ENCODE results near the gene PRKD2. TPM values are rescaled to one million over a fixed set of nuclear protein-coding genes. Genes with fewer than 3 reads are reported as not detected.
"Not testable (repeated sequence)": the region's sequence is repeated elsewhere in the genome, so short reads cannot be mapped to it uniquely, and the experiment has no call there.

The PRKD2 gene
- 10 to 100 TPM; 52.5 to 70.5 (median 62.9) TPM for total RNA-seq
- long read RNA-seq, donor 1, transcript PRKD2-201 (18 exons, 3,070 nt): minor isoform, 8 of 50 reads
- long read RNA-seq, donor 1, transcript PRKD2-214 (17 exons, 2,923 nt): major isoform, 9 of 50 reads
- long read RNA-seq, donor 1, partial matches to known transcripts: 20 of 50 reads
- long read RNA-seq, donor 1, other reads (novel, unspliced or antisense): 8 of 50 reads
- long read RNA-seq, donor 2, partial matches to known transcripts: 3 of 9 reads
- long read RNA-seq, donor 2, other reads (novel, unspliced or antisense): 1 of 9 reads

DNA sequence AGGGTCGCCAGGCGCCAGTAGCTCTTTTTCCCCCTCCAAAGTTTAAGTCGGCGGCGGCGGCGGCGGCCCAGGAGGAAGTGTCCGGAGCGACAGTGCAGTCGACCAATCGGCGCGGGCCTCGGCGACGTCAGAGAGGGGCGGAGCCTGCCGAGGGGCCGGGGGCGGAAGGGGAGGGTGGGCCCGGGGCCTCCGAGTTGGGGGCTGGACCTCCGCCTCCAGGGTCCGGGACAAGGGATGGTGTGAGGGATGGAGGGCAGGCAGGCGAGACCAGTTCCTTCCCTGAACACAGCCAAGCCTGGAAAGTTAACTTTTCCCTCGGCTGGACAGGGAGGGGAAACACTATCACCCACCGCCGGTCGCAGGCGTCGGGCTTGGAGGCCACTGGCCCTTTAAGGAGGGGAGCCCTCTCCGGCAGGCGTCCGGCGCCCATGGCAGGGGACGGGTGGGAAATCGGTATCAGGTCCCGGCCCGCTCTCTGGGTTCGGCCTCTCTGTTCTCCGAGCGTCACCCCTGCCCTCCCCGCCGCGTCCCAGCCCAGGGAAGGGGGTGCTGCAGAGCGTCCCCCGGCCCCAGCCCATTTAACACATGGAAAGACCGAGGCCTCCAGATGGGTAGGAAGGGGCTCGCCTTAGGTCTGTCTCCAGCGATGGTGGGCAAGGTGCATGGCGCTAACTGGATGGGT is at the start of gene PRKD2:
PRKD2 (minus strand) TSS at position 81 of the 682 bp plus-strand sequence. CDS start 744 bp downstream, outside the sequence.
- TF ChIP-seq, protein P1, sequence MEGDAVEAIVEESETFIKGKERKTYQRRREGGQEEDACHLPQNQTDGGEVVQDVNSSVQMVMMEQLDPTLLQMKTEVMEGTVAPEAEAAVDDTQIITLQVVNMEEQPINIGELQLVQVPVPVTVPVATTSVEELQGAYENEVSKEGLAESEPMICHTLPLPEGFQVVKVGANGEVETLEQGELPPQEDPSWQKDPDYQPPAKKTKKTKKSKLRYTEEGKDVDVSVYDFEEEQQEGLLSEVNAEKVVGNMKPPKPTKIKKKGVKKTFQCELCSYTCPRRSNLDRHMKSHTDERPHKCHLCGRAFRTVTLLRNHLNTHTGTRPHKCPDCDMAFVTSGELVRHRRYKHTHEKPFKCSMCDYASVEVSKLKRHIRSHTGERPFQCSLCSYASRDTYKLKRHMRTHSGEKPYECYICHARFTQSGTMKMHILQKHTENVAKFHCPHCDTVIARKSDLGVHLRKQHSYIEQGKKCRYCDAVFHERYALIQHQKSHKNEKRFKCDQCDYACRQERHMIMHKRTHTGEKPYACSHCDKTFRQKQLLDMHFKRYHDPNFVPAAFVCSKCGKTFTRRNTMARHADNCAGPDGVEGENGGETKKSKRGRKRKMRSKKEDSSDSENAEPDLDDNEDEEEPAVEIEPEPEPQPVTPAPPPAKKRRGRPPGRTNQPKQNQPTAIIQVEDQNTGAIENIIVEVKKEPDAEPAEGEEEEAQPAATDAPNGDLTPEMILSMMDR (IDR thresholded peaks at IDR 0.05): no peak
- intact Hi-C loops (cut with DNase I, micrococcal nuclease): no loop called here
- ATAC-seq (peak; percentile 79), DNase-seq (peak; percentile 93 to 96 (median 95))
- H3K4me3 ChIP-seq: peak within 1 kb of the TSS; percentile 84
- H3K4me1 ChIP-seq (ENCODE audit: low read depth): peaks cover 32% of the 10 kb centered on the region
- H3K36me3 ChIP-seq (ENCODE audit: low read depth): peaks cover 2% of the 10 kb centered on the region
- H3K9me3 ChIP-seq: no peaks in the 10 kb centered on the region

DNA sequence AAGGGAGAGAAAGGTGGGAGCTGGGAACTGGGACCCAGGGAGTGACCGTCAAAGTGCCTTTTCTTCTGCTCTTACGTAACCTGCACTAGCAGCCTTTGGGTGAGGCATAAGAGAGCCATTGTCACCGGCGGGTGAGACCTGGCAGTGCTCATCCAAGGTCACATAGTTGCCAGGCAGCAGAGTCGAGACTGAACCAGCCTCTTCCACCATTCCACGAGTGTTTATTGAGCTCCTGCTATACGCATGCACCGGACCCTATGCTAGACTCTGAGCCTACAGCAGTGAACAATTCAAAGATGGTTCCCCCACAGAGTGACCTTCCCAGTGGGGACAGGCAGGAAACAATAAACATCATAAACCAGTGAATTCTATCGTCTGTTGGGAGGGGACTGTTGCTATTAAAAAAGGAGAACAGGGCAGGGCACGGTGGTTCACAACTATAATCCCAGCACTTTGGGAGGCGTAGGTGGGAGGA is 47.9 kb upstream of the PRKD2 start:
- TF ChIP-seq, protein P1 (IDR thresholded peaks at IDR 0.05): no peak
- intact Hi-C loops (cut with DNase I, micrococcal nuclease): loop anchor here in 1 of 2 donors (5.0 kb wide), 1 partner anchor 72 kb away; no protein-coding TSS in a partner anchor
- H3K4me1 ChIP-seq (ENCODE audit: low read depth): peaks cover 25% of the 10 kb centered on the region
- no peaks in the 10 kb centered on the region for H3K36me3 ChIP-seq (ENCODE audit: low read depth)
- peak; percentile 74 to 81 (median 79) for DNase-seq
- no peak overlapping the region for H3K4me3 ChIP-seq
- no peaks in the 10 kb centered on the region for H3K9me3 ChIP-seq
- peak; percentile 93 for ATAC-seq

DNA sequence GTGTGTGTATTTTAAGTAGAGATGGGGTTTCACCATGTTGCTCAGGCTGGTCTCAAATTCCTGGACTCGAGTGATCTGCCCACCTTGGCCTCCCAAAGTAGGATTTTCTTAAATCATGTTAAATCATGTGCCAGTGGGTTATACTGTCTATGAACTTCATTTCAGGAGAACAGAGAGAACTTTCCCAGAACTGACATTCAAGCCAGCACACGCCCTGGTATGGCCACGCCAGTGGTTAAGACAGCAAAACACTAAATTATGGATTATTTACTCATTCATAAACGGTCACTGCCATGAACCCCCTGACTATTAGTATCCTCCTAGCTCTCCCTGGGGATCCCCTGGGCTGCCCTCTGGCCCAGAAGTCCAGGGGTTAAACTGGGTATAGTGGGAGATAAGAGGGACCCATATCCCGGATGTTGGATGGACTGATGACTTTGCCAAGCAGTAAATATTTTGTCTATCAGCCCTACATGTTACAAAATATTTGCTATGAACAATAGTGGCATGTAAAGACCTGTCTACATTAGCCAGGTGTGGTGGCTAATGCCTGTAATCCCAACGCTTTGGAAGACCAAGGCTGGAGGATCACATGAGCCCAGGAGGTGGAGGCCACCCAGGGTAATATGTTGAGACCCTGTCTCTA is 45.5 kb upstream of the PRKD2 start:
- ATAC-seq: no peak
- Histone ChIP-seq H3K4me1 (ENCODE audit: low read depth) (peaks cover 12% of the 10 kb centered on the region), H3K4me3 (no peak overlapping the region), H3K9me3 (no peaks in the 10 kb centered on the region), H3K36me3 (ENCODE audit: low read depth) (no peaks in the 10 kb centered on the region)
- intact Hi-C loops (cut with DNase I, micrococcal nuclease): no loop called here
- DNase-seq: no peak
- TF ChIP-seq, protein P1 (IDR thresholded peaks at IDR 0.05): no peak

DNA sequence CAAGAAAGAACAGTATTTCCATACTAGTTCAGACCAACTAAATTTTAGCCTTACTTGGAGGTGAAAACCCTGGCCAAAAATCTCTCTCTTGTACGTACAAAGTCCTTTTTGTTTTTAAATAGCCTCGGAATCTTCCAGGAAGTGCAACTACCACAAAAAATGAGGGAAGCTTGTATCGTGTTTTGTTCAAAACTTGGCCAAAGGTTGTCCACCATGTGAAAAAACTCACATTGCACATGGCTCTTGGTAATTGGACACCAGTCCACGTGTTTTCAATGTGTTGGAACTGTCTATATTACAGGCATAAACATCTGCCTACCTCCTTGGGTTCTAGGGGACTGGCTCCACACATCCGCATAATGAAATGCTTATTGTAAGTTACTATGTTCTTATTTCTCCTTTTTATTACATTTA is 44.5 kb upstream of the PRKD2 start:
- Histone ChIP-seq H3K36me3 (ENCODE audit: low read depth) (no peaks in the 10 kb centered on the region), H3K4me3 (no peak overlapping the region), H3K4me1 (ENCODE audit: low read depth) (peaks cover 10% of the 10 kb centered on the region), H3K9me3 (no peaks in the 10 kb centered on the region)
- ATAC-seq (no peak), DNase-seq (no peak)
- TF ChIP-seq, protein P1 (IDR thresholded peaks at IDR 0.05): no peak
- intact Hi-C loops (cut with DNase I, micrococcal nuclease): no loop called here

DNA sequence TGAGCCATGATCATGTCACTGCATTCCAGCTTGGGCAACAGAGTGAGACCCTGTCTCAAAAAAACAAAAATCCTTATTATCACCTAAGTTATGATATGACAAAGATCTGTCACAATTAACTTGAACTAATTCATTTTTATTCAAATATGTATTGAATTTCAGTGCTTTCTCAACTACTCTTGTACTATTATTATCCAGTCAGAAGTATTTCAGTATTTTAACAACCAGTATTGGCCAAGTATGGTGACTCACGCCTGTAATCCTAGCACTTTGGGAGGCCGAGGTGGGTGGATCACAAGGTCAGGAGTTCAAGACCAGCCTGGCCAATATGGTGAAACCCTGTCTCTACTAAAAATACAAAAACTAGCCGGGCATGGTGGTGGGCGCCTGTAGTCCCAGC is 44.0 kb upstream of the PRKD2 start:
- H3K36me3 ChIP-seq (ENCODE audit: low read depth); intact Hi-C loops (cut with DNase I, micrococcal nuclease); ATAC-seq: not testable (repeated sequence)

More for the DNA sequence above, 44.0 kb upstream of the PRKD2 start:
- H3K9me3 ChIP-seq, DNase-seq, H3K4me3 ChIP-seq: not testable (repeated sequence)
- H3K4me1 ChIP-seq (ENCODE audit: low read depth): peaks cover 10% of the 10 kb centered on the region

All from mucosa of descending colon (tissue), 3 donors.